ENCODE results near the gene SRGAP3. TPM values are rescaled to one million over a fixed set of nuclear protein-coding genes. Genes with fewer than 3 reads are reported as not detected.

Gene SRGAP3
- total and polyA plus RNA-seq, 4 donors = 1.2 to 32.8 (median 7.3) TPM

DNA sequence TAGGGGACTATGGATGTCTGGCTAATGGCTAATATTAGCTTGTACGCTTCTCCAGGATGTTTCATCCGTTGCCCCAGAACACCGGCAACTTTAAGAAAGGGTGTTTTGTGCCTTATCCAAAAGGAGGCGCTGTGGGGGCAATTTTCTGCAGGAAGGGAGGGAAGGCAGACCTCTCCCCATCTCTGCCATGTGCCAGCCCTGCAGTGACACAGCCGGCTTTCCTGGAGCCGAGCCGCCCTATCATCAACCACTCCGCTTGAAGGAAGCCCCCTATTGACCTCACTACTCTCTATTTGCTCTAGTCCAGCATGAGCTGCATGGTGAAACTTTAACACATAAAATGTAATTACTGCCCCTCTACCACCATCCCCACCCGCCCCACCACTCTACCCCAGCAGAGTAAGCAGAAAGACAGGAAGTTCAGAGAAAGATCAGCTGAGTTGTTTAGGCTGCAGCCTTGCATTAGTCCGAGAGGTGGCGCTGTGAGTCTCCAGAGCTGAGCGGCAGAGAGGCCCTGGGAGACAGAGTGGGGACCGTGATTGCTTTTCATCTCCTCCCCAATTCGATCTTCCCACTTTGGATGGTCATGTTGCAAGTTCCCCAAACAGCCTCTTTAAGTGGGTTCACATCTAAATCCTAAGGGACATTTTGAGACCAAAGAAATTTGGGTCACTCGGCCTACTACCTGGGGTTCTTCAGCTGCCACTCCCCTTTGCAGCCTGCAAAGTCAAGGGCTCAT lies 261.6 kb downstream of the SRGAP3 start:
- Histone ChIP-seq H3K27ac (ENCODE audit: low read depth in 1 of 2, low read length in 1 of 2) (no peak overlapping the region), H3K9ac (ENCODE audit: insufficient read depth in 1 of 2, low read length in 2 of 2) (no peak overlapping the region), H3K4me3 (no peak overlapping the region), H3K36me3 (ENCODE audit: control insufficient read depth in 4 of 4, insufficient read depth in 4 of 4, low read length in 4 of 4) (peaks cover 0 to 14% (median 5%) of the 10 kb centered on the region in 4 donors), H3K27me3 (ENCODE audit: control insufficient read depth in 3 of 3, insufficient read depth in 3 of 3, low read length in 2 of 3) (no peaks in the 10 kb centered on the region), H3K9me3 (ENCODE audit: control insufficient read depth in 4 of 4, insufficient read depth in 3 of 4, low read length in 3 of 4) (no peaks in the 10 kb centered on the region), H3K4me1 (ENCODE audit: control insufficient read depth in 5 of 5, insufficient read depth in 5 of 5, low read length in 5 of 5) (peaks cover 0 to 36% (median 18%) of the 10 kb centered on the region in 5 donors)
- DNase-seq = peak; percentile 86 to 90 (median 86)
- peak; percentile 63 for ATAC-seq (ENCODE audit: insufficient read depth, low FRiP score)
- TF ChIP-seq, protein P1, sequence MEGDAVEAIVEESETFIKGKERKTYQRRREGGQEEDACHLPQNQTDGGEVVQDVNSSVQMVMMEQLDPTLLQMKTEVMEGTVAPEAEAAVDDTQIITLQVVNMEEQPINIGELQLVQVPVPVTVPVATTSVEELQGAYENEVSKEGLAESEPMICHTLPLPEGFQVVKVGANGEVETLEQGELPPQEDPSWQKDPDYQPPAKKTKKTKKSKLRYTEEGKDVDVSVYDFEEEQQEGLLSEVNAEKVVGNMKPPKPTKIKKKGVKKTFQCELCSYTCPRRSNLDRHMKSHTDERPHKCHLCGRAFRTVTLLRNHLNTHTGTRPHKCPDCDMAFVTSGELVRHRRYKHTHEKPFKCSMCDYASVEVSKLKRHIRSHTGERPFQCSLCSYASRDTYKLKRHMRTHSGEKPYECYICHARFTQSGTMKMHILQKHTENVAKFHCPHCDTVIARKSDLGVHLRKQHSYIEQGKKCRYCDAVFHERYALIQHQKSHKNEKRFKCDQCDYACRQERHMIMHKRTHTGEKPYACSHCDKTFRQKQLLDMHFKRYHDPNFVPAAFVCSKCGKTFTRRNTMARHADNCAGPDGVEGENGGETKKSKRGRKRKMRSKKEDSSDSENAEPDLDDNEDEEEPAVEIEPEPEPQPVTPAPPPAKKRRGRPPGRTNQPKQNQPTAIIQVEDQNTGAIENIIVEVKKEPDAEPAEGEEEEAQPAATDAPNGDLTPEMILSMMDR (IDR thresholded peaks at IDR 0.05; ENCODE audit: control extremely low read depth, extremely low read depth) = peak; percentile 51
- WGBS, 2 donors = 21 to 24% methylated on average over 15 of the region's 15 CpGs

DNA sequence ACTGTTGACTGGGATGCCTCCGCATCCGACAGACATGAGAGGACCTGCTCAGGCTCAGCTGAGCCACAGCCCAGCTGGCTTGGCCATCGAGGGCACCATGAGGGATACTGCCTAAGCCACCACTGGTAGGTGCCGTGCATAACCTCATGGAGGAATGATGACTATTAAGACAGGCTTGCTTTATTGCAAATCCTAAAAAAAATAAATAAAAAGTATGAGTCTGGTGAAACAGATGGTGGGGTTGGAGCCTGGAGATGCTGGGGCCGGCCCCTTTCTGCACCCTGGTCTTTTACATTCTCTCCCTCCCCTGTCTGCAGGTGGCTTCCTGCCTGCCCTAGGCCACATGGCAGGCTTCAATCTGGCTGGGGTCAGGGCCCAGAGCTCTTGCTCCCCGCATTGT lies 262.2 kb downstream of the SRGAP3 start:
- Histone ChIP-seq H3K27me3 (ENCODE audit: control insufficient read depth in 3 of 3, insufficient read depth in 3 of 3, low read length in 2 of 3) (no peaks in the 10 kb centered on the region), H3K4me3 (no peak overlapping the region), H3K27ac (ENCODE audit: low read depth in 1 of 2, low read length in 1 of 2) (no peak overlapping the region), H3K9ac (ENCODE audit: insufficient read depth in 1 of 2, low read length in 2 of 2) (no peak overlapping the region), H3K9me3 (ENCODE audit: control insufficient read depth in 4 of 4, insufficient read depth in 3 of 4, low read length in 3 of 4) (no peaks in the 10 kb centered on the region), H3K36me3 (ENCODE audit: control insufficient read depth in 4 of 4, insufficient read depth in 4 of 4, low read length in 4 of 4) (peaks cover 0 to 12% (median 2%) of the 10 kb centered on the region in 4 donors), H3K4me1 (ENCODE audit: control insufficient read depth in 5 of 5, insufficient read depth in 5 of 5, low read length in 5 of 5) (peaks cover 0 to 41% (median 24%) of the 10 kb centered on the region in 5 donors)
- DNase-seq (no peak), ATAC-seq (ENCODE audit: insufficient read depth, low FRiP score) (no peak)
- WGBS, 2 donors = 79 to 82% methylated on average over 6 of the region's 6 CpGs
- TF ChIP-seq, protein P1 (IDR thresholded peaks at IDR 0.05; ENCODE audit: control extremely low read depth, extremely low read depth) = no peak

DNA sequence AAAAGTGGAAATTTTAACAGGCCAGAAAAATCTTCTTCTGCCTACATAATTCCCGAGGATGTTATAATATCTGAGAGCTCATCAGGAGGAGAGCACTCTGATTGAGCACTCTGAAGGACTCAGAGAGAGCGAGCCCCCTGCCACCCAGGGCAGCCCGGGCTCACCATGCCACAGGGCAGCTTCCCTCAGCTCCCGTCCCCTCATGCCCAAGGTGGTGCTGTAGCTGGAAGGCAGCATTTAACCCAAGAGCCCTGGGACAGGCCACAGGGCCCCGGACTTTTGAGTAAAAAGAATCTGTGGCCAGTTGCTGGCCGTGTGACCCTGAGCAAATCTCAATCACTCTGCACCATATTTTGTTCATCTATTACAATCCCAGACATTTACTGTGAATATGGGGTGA lies 262.7 kb downstream of the SRGAP3 start:
- H3K27me3 ChIP-seq (ENCODE audit: control insufficient read depth in 3 of 3, insufficient read depth in 3 of 3, low read length in 2 of 3) = no peaks in the 10 kb centered on the region
- peaks cover 0 to 12% (median under 1%) of the 10 kb centered on the region in 4 donors for H3K36me3 ChIP-seq (ENCODE audit: control insufficient read depth in 4 of 4, insufficient read depth in 4 of 4, low read length in 4 of 4)
- H3K27ac ChIP-seq (ENCODE audit: low read depth in 1 of 2, low read length in 1 of 2) = no peak overlapping the region
- TF ChIP-seq, protein P1 (IDR thresholded peaks at IDR 0.05; ENCODE audit: control extremely low read depth, extremely low read depth) = no peak
- H3K4me1 ChIP-seq (ENCODE audit: control insufficient read depth in 5 of 5, insufficient read depth in 5 of 5, low read length in 5 of 5) = peaks cover 0 to 41% (median 23%) of the 10 kb centered on the region in 5 donors
- 88 to 91% methylated on average over 6 of the region's 6 CpGs for WGBS, 2 donors
- no peak overlapping the region for H3K9ac ChIP-seq (ENCODE audit: insufficient read depth in 1 of 2, low read length in 2 of 2)
- ATAC-seq (ENCODE audit: insufficient read depth, low FRiP score) (no peak), DNase-seq (no peak)
- no peak overlapping the region for H3K4me3 ChIP-seq
- H3K9me3 ChIP-seq (ENCODE audit: control insufficient read depth in 4 of 4, insufficient read depth in 3 of 4, low read length in 3 of 4) = no peaks in the 10 kb centered on the region

Measured in lung (tissue), 12 donors.